GM23248 (cell line): ENCODE measurements around the gene CNOT1.

Experiments
- EZH2 ChIP-seq: fragments of 200-600 bp; sonication (generic); IDR thresholded peaks from 2 replicates; pipeline ENCODE4 v1.6.1; 2018; ENCODE audit warnings: antibody characterized with exemption, mild to moderate bottlenecking; ENCODE audit not compliant: insufficient read depth, poor library complexity, severe bottlenecking
- EZH2phosphoT487 ChIP-seq: fragments of 200-600 bp; sonication (generic); IDR thresholded peaks from 2 replicates; pipeline ENCODE4 v1.6.1; 2018; ENCODE audit warnings: antibody characterized with exemption, moderate library complexity, mild to moderate bottlenecking, low read depth; ENCODE audit not compliant: insufficient read depth

DNA sequence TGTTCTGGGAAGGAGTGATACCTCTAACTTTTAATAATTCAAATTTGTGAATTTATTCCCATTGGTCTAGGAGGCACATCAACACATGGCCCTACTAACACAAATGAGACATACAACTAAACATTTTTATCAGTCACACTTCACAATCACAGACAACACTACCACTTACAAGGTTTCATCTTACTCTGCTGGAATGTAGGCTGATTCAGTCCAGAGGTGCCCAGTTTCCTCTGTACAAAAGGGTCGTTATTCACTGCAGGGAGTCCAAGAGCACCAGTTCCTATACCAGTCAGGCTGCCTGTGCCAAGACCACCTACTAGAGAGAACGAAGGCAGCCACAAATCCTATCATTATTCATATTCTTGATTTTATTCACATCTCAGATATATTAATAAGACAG is 72.9 kb downstream of the CNOT1 start:
- TF ChIP-seq EZH2, result no peak
- no peak for TF ChIP-seq EZH2phosphoT487
